Measurements from ENCODE around the gene ZFYVE26. TPM values are rescaled to one million over a fixed set of nuclear protein-coding genes. Genes with fewer than 3 reads are reported as not detected.

The ZFYVE26 gene
- total and polyA plus RNA-seq, 10 of the 15 experiments (the other 5 are each of a cell fraction or from before 2014, with no cell fraction given), result 1.00 to 25.6 (median 12.0) TPM

DNA sequence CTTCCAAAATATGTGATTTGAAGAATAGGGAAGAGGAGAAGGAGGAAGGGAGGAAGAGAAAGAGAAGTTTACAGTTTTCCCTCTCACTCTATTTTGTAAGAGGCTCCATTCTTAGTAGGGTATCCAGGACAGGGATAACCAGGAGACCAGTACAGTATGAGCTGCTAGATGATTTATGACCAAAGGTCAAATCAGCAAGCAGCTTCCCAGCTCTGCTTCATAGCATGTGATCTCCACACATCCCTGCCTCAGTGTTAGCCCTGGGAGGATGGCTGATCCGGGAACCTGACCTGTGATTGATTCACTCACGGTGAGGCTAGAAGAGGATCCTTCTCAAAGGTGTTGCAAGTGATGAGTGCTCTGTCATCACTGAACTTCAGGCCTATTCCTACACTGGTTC, 98.1 kb downstream of the ZFYVE26 start:
- Histone ChIP-seq H3K9ac (ENCODE audit: control insufficient read depth, insufficient read depth, low read length) (no peak overlapping the region), H2AFZ (ENCODE audit: control insufficient read depth, low read depth, low read length) (no peak overlapping the region), H3K27ac (ENCODE audit: control insufficient read depth, insufficient read depth) (no peak overlapping the region), H4K20me1 (ENCODE audit: control insufficient read depth, insufficient read depth) (no peaks in the 10 kb centered on the region), H3K27me3 (replicated peaks in 1 of 2; ENCODE audit: control insufficient read depth in 2 of 2, insufficient read depth in 2 of 2, low read length in 1 of 2) (no peaks in the 10 kb centered on the region), H3K4me2 (ENCODE audit: control insufficient read depth, insufficient read depth) (no peak overlapping the region), H3K9me3 (replicated peaks; ENCODE audit: control insufficient read depth, insufficient read depth, low read length) (no peaks in the 10 kb centered on the region), H3K79me2 (ENCODE audit: control insufficient read depth, insufficient read depth, low read length) (no peaks in the 10 kb centered on the region), H3K36me3 (ENCODE audit: control insufficient read depth in 2 of 2, insufficient read depth in 2 of 2, low read length in 1 of 2) (no peaks in the 10 kb centered on the region), H3K4me3 (no peak overlapping the region), H3K4me1 (ENCODE audit: control insufficient read depth, insufficient read depth, low read length) (no peaks in the 10 kb centered on the region; the same call in 1 of the 2 replicates)
- in situ Hi-C loops (cut with MboI) (no loop called here), intact Hi-C loops (cut with micrococcal nuclease; ENCODE audit: unreplicated experiment) (no loop called here)
- RAD21 ChIA-PET (ENCODE audit: unreplicated experiment), result no interaction called here
- no peak for FAIRE-seq
- SMC1A ChIA-PET (ENCODE audit: uncharacterized antibody, unreplicated experiment), result interaction anchor here (1.4 to 1.8 kb wide), 3 partner anchors 9 to 20 kb away, joined by 3 to 6 read pairs (median 3); no protein-coding TSS in a partner anchor
- CTCF ChIA-PET, result interaction anchor here (1.1 kb wide), 1 partner anchor 191 kb away, joined by 3 read pairs; no protein-coding TSS in a partner anchor
- 61% methylated on average over 2 of the region's 2 CpGs for WGBS (ENCODE audit: insufficient coverage, insufficient replicate concordance, low lambda C conversion rate, missing lambda C conversion rate)
- POLR2A ChIA-PET, result no interaction called here
- BruUV-seq (replicated peaks), result no TSS peak
- TF ChIP-seq, protein P1, sequence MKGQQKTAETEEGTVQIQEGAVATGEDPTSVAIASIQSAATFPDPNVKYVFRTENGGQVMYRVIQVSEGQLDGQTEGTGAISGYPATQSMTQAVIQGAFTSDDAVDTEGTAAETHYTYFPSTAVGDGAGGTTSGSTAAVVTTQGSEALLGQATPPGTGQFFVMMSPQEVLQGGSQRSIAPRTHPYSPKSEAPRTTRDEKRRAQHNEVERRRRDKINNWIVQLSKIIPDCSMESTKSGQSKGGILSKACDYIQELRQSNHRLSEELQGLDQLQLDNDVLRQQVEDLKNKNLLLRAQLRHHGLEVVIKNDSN (IDR thresholded peaks at IDR 0.05; ENCODE audit: borderline replicate concordance, extremely low read length, insufficient read depth, low read depth, low read length), result no peak
- TF ChIP-seq ZNF384 (IDR thresholded peaks at IDR 0.05; ENCODE audit: borderline replicate concordance, low read depth, low read length), result no peak
- no peak for TF ChIP-seq ZNF217 (IDR thresholded peaks at IDR 0.05)
- TF ChIP-seq SREBF2 (IDR thresholded peaks at IDR 0.05; ENCODE audit: low read length), result no peak
- no peak for TF ChIP-seq PKNOX1 (IDR thresholded peaks at IDR 0.05)
- no peak for TF ChIP-seq TAF1 (IDR thresholded peaks at IDR 0.05; ENCODE audit: borderline replicate concordance, low read depth, low read length)
- TF ChIP-seq, protein P2, sequence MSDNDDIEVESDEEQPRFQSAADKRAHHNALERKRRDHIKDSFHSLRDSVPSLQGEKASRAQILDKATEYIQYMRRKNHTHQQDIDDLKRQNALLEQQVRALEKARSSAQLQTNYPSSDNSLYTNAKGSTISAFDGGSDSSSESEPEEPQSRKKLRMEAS (IDR thresholded peaks at IDR 0.05; ENCODE audit: low read depth, low read length), result no peak
- TF ChIP-seq BHLHE40 (IDR thresholded peaks at IDR 0.05; ENCODE audit: borderline replicate concordance in 1 of 2, low read depth in 2 of 2, low read length in 1 of 2), result no peak
- no peak for TF ChIP-seq NKRF (conservative IDR thresholded peaks at IDR 0.05)
- no peak for TF ChIP-seq ZZZ3 (IDR thresholded peaks at IDR 0.05; ENCODE audit: control insufficient read depth, insufficient read length, low read depth)
- TF ChIP-seq HSF1 (IDR thresholded peaks at IDR 0.05; ENCODE audit: low read depth, low read length), result no peak
- no peak for TF ChIP-seq ASH2L (IDR thresholded peaks at IDR 0.05; ENCODE audit: borderline replicate concordance, low read depth)
- no peak for TF ChIP-seq NR2F1 (conservative IDR thresholded peaks at IDR 0.05)
- TF ChIP-seq MEF2A (IDR thresholded peaks at IDR 0.05; ENCODE audit: insufficient read depth, low read depth, low read length), result no peak
- no peak for TF ChIP-seq JUNB (IDR thresholded peaks at IDR 0.05)
- ATAC-seq, result no peak
- no peak for DNase-seq (ENCODE audit: low read depth, low spot score)

Measured in GM12878 (cell line).